GM12873 (cell line): ENCODE results near the gene KLHL1.

Experiments
- TF ChIP-seq, protein P1 (sequence below): IDR thresholded peaks from 2 replicates; pipeline ENCODE4 v1.5.1; 2012; ENCODE audit warnings: low read depth, mild to moderate bottlenecking, moderate library complexity, low read length, control low read depth; ENCODE audit not compliant: insufficient read depth; ENCODE audit errors: missing control alignments

KLHL1 gene

GRCh38 chr13:69820180-69820579 lies 288.1 kb downstream of the KLHL1 start:
- TF ChIP-seq, protein P1, sequence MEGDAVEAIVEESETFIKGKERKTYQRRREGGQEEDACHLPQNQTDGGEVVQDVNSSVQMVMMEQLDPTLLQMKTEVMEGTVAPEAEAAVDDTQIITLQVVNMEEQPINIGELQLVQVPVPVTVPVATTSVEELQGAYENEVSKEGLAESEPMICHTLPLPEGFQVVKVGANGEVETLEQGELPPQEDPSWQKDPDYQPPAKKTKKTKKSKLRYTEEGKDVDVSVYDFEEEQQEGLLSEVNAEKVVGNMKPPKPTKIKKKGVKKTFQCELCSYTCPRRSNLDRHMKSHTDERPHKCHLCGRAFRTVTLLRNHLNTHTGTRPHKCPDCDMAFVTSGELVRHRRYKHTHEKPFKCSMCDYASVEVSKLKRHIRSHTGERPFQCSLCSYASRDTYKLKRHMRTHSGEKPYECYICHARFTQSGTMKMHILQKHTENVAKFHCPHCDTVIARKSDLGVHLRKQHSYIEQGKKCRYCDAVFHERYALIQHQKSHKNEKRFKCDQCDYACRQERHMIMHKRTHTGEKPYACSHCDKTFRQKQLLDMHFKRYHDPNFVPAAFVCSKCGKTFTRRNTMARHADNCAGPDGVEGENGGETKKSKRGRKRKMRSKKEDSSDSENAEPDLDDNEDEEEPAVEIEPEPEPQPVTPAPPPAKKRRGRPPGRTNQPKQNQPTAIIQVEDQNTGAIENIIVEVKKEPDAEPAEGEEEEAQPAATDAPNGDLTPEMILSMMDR, result no peak

- TF ChIP-seq, protein P1, result no peak
Measured at GRCh38 chr13:69817333-69817869, 290.9 kb downstream of the KLHL1 start.

DNA sequence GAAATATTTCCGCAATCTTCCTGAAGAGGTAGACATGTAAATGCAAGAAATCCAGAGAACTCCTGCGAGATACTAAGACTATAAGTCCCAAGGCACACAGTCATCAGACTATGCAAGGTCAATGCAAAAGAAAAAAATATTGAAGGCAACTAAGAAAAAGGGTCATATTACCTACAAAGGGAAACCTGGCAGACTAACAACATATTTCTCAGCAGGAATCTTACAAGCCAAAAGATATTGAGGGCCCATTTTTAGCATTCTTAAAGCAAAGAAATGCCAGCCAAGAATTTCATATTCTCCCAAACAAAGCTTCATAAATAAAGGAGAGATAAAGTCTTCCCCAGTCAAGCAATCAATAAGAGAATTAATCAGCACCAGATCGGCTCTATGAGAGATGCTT lies 299.1 kb downstream of the KLHL1 start:
- TF ChIP-seq, protein P1, result no peak

- TF ChIP-seq, protein P1, result no peak
Measured at GRCh38 chr13:69796256-69796655, 312.0 kb downstream of the KLHL1 start.

DNA sequence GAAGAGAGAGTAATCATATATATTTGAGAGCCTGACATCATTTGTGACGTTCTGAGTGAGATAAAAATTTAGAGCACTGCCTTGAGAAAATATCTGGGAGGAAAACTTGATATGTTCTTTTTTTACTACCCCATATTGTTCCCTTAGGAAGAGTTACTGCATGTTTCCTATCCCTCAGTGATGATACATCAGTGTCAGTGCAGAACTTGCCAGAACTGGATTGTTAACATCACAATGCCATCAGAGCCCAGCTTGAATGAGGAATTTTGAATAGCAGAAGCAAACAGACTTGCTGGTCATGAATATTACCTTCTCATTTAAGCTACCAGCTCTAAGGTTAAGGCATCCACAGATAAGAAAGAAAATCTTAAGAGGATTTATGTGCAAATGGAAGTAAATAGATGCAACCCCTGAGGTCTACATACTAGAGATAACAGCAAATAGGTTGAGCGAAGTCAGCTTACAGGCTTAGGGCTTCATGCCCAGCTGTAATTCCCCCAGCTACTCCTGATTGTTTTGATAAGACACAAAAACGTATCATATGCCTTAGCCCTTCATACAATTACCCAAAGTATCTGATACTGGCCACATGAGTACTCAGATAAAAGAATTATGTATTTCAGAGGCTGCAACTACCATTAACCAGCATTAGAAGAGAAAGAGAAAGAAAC lies 314.3 kb downstream of the KLHL1 start:
- TF ChIP-seq, protein P1, result no peak

DNA sequence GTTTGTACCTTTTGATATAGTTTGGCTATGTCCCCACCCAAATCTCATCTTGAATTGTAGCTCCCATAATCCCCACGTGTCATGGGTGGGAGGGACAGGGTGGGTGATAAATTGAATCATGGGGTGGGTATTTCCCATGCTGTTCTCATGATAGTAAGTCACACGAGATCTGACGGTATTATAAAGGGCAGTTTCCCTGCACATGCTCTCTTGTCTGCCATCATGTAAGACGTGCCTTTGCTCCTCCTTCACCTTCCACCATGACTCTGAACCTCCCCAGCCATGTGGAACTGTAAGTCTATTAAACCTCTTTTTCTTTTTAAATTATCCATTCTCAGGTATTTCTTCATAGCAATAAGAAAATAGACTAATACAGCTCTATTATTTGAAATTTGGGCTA lies 331.3 kb downstream of the KLHL1 start:
- TF ChIP-seq, protein P1, result no peak

DNA sequence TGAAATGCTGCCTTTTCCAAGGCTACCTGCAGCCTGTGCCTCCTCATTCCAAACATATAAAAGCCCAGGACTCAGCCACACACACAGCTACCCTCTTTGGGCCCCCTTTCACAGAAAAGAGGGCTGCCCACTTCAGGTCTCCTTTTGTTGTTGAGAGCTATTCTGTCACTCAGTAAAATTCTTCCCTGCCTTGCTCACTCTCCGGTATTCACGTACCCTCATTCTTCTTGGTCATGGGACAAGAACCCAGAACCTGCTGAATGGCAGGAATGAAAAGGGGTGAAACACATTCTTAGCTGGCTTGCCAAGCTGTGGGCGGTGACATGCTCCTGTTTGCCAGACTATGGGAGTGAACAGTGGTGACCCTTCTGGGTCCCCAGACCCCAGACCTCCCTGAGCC lies 338.6 kb downstream of the KLHL1 start:
- TF ChIP-seq, protein P1, result no peak

- TF ChIP-seq, protein P1, result no peak
Measured at GRCh38 chr13:69761581-69761980, 346.7 kb downstream of the KLHL1 start.
